HepG2 (cell line): ENCODE measurements around the gene LSM2. TPM values are rescaled to one million over a fixed set of nuclear protein-coding genes. Genes with fewer than 3 reads are reported as not detected.

ENCODE experiments used
- EEA1 ChIP-seq: sonication (generic); formaldehyde crosslinking; IDR thresholded peaks from 2 replicates; pipeline ENCODE4 v1.5.1; 2020; ENCODE audit warnings: mild to moderate bottlenecking, missing genetic modification reagents, borderline replicate concordance
- ESRRA ChIP-seq: sonication (generic); formaldehyde crosslinking; IDR thresholded peaks from 2 replicates; pipeline ENCODE4 v1.5.1; 2020; ENCODE audit warnings: mild to moderate bottlenecking, low read depth, missing genetic modification reagents
- FOSL2 ChIP-seq: sonication (generic); formaldehyde crosslinking; IDR thresholded peaks from 2 replicates; pipeline ENCODE4 v1.4.0; 2020; ENCODE audit warnings: missing genetic modification reagents
- FOXK1 ChIP-seq: sonication (generic); formaldehyde crosslinking; IDR thresholded peaks from 2 replicates; pipeline ENCODE4 v1.4.0; 2020; ENCODE audit warnings: low read depth, missing genetic modification reagents, borderline replicate concordance
- GATAD1 ChIP-seq: IDR thresholded peaks from 2 replicates; pipeline ENCODE4 v1.6.1; 2016; ENCODE audit warnings: missing genetic modification reagents, missing compliant biosample characterization
- HDAC2 ChIP-seq: sonication (generic); formaldehyde crosslinking; IDR thresholded peaks from 2 replicates; pipeline ENCODE4 v1.4.0; 2020; ENCODE audit warnings: missing genetic modification reagents
- HMG20B ChIP-seq: conservative IDR thresholded peaks from 2 replicates; pipeline ENCODE4 v1.6.1; 2016; ENCODE audit warnings: missing genetic modification reagents, missing compliant biosample characterization
- HNF4G ChIP-seq, 2 experiments: sonication (generic) in 1 of 2; formaldehyde crosslinking in 1 of 2; IDR thresholded peaks; 2 replicates each; pipeline versions ENCODE4 v1.4.0 to v1.6.1; 2011 to 2020; ENCODE audit warnings: borderline replicate concordance in 2 of 2, low read depth in 2 of 2, mild to moderate bottlenecking in 2 of 2, low read length in 1 of 2, missing genetic modification reagents in 1 of 2, moderate library complexity in 1 of 2
- KDM5A ChIP-seq: fragments of 200-600 bp; sonication (generic); IDR thresholded peaks from 2 replicates; pipeline ENCODE4 v1.7.0; 2018; ENCODE audit warnings: antibody characterized with exemption, mild to moderate bottlenecking, low read length, borderline replicate concordance
- MAFF ChIP-seq: IDR thresholded peaks from 2 replicates; pipeline ENCODE4 v1.6.1; 2011; ENCODE audit warnings: low read depth, low read length, improper control_type of control experiment
- NCOA1 ChIP-seq: sonication (generic); formaldehyde crosslinking; IDR thresholded peaks from 2 replicates; pipeline ENCODE4 v1.9.0; 2021; ENCODE audit warnings: missing genetic modification reagents
- NFRKB ChIP-seq: fragments of 450-650 bp; IDR thresholded peaks from 2 replicates; pipeline ENCODE4 v1.6.1; 2017
- NPAS2 ChIP-seq: sonication (generic); formaldehyde crosslinking; IDR thresholded peaks from 2 replicates; pipeline ENCODE4 v1.8.0; 2022; ENCODE audit warnings: mild to moderate bottlenecking, missing genetic modification reagents, borderline replicate concordance
- RFX5 ChIP-seq: IDR thresholded peaks from 2 replicates; pipeline ENCODE4 v1.6.1; 2011; ENCODE audit warnings: low read depth, low read length, improper control_type of control experiment
- RORA ChIP-seq: sonication (generic); formaldehyde crosslinking; IDR thresholded peaks from 2 replicates; pipeline ENCODE4 v1.5.0; 2020; ENCODE audit warnings: mild to moderate bottlenecking, missing genetic modification reagents, moderate library complexity
- SIX1 ChIP-seq: sonication (generic); formaldehyde crosslinking; IDR thresholded peaks from 2 replicates; pipeline ENCODE4 v1.4.0; 2020; ENCODE audit warnings: missing genetic modification reagents, borderline replicate concordance
- SMAD1 ChIP-seq: sonication (generic); formaldehyde crosslinking; IDR thresholded peaks from 2 replicates; pipeline ENCODE4 v1.4.0; 2020; ENCODE audit warnings: missing genetic modification reagents, low read depth, mild to moderate bottlenecking, borderline replicate concordance
- SNAI1 ChIP-seq: sonication (generic); formaldehyde crosslinking; IDR thresholded peaks from 2 replicates; pipeline ENCODE4 v1.5.0; 2020; ENCODE audit warnings: mild to moderate bottlenecking, missing genetic modification reagents, borderline replicate concordance
- TCF12 ChIP-seq, 2 experiments: fragments of 450-650 bp in 1 of 2; sonication (generic) in 1 of 2; formaldehyde crosslinking in 1 of 2; IDR thresholded peaks; 2 replicates each; pipeline versions ENCODE4 v1.6.1 to v1.8.0; 2017 to 2022; ENCODE audit warnings: antibody characterized with exemption in 1 of 2, mild to moderate bottlenecking in 1 of 2, missing genetic modification reagents in 1 of 2, moderate library complexity in 1 of 2
- TEAD2 ChIP-seq: sonication (generic); formaldehyde crosslinking; IDR thresholded peaks from 2 replicates; pipeline ENCODE4 v1.9.0; 2021; ENCODE audit warnings: missing genetic modification reagents
- ZFX ChIP-seq: sonication (generic); formaldehyde crosslinking; IDR thresholded peaks from 2 replicates; pipeline ENCODE4 v1.4.0; 2020; ENCODE audit warnings: mild to moderate bottlenecking, low read depth, missing genetic modification reagents, moderate library complexity
- ZNF12 ChIP-seq: sonication (generic); formaldehyde crosslinking; IDR thresholded peaks from 2 replicates; pipeline ENCODE4 v1.5.0; 2020; ENCODE audit warnings: missing genetic modification reagents
- ZNF224 ChIP-seq: sonication (generic); formaldehyde crosslinking; IDR thresholded peaks from 2 replicates; pipeline ENCODE4 v1.5.0; 2020; ENCODE audit warnings: mild to moderate bottlenecking, missing genetic modification reagents
- ZNF234 ChIP-seq: sonication (generic); formaldehyde crosslinking; conservative IDR thresholded peaks from 2 replicates; pipeline ENCODE4 v1.5.1; 2020; ENCODE audit warnings: mild to moderate bottlenecking, missing genetic modification reagents
- ZNF251 ChIP-seq: sonication (generic); formaldehyde crosslinking; IDR thresholded peaks from 2 replicates; pipeline ENCODE4 v1.9.0; 2021; ENCODE audit warnings: mild to moderate bottlenecking, missing genetic modification reagents
- ZNF256 ChIP-seq: sonication (generic); formaldehyde crosslinking; conservative IDR thresholded peaks from 2 replicates; pipeline ENCODE4 v1.4.0; 2020; ENCODE audit warnings: missing genetic modification reagents
- ZNF652 ChIP-seq: IDR thresholded peaks from 2 replicates; pipeline ENCODE4 v1.6.1; 2016; ENCODE audit warnings: low read depth, borderline replicate concordance
- ZNF761 ChIP-seq: sonication (generic); formaldehyde crosslinking; conservative IDR thresholded peaks from 2 replicates; pipeline ENCODE4 v1.4.0; 2020; ENCODE audit warnings: mild to moderate bottlenecking, missing genetic modification reagents
- ZSCAN29 ChIP-seq: sonication (generic); formaldehyde crosslinking; conservative IDR thresholded peaks from 2 replicates; pipeline ENCODE4 v1.4.0; 2020; ENCODE audit warnings: mild to moderate bottlenecking, missing genetic modification reagents
- ZSCAN30 ChIP-seq: sonication (generic); formaldehyde crosslinking; IDR thresholded peaks from 2 replicates; pipeline ENCODE4 v1.5.0; 2020; ENCODE audit warnings: mild to moderate bottlenecking, missing genetic modification reagents
- polyA plus RNA-seq, 8 experiments: library from polyadenylated mRNA; depleted of rRNA in 3 of 8; stranded (reverse) in 7 of 8; unstranded in 1 of 8; fragments of >200 nt; fragmentation: Illumina TruSeq in 4 of 8; extraction: Trizol in 4 of 8; gene quantifications; 2 replicates each; pipeline versions ENCODE4 v1.2.1 to v1.2.3, GENCODE V29; 2011 to 2016; ENCODE audit warnings: low read depth in 4 of 8, missing spikeins in 1 of 8, mixed read lengths in 1 of 8; ENCODE audit not compliant: insufficient read depth in 1 of 8
- total RNA-seq, 5 experiments: library from RNA; depleted of rRNA; stranded (reverse); fragments of >200 nt; fragmentation: Illumina TruSeq; extraction: Trizol; gene quantifications; 2 replicates each; pipeline ENCODE4 v1.2.3, GENCODE V29; 2016; ENCODE audit warnings: low read depth in 1 of 5
- TF ChIP-seq, protein P1 (sequence below): sonication (generic); formaldehyde crosslinking; IDR thresholded peaks from 2 replicates; pipeline ENCODE4 v1.4.0; 2020; ENCODE audit warnings: missing genetic modification reagents

The LSM2 gene
- total and polyA plus RNA-seq, 2 of the 13 experiments (the other 11 are each of a cell fraction or from before 2014, with no cell fraction given) = 69.4 to 90.5 TPM

DNA sequence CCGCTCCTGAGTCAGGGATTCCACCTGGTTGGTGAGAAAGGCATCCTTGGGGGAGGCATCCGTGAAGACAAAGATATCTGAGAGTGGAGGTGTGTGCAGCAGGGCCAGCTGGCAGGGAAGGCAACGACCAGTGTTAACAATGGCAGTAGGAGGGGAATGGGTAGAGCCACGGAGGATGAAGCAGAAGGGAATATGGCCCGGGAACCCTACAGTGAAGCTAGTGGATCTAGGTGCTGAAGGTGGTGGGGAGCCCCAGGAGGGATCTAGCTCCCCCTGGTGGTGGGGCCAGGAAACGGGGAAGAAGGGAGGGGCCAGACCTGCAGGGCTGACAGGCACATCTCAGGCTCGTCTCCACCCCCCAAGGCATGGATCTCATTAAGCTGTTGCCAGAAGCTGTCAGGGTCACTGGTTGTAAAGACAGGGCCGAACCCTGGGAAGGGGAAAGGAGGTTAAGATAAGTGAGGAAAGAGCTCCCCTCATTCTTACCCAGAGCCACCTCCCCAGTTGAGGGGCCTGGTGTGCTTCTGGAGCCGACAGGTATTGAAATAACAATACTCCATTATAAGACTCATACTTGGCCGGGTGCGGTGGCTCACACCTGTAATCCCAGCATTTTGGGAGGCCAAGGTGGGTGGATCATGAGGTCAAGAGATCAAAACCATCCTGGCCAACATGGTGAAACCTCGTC, 36.9 kb downstream of the LSM2 start (continued):
- TF ChIP-seq ZNF12 (CRISPR knock-in tag) (no peak), HMG20B (no peak), NFRKB (no peak), ZNF761 (CRISPR knock-in tag) (no peak), HDAC2 (CRISPR knock-in tag) (peak; percentile 52; the same call in 1 of the 2 replicates), HNF4G (IDR thresholded peaks at IDR 0.05; ENCODE audit: borderline replicate concordance, low read depth, low read length) (no peak), HNF4G (CRISPR knock-in tag; IDR thresholded peaks at IDR 0.05; ENCODE audit: borderline replicate concordance, low read depth) (0 out of 2 replicates have a peak, but pooled peaks have one; percentile 38), NPAS2 (CRISPR knock-in tag) (no peak), ZNF224 (CRISPR knock-in tag) (no peak), ZSCAN29 (CRISPR knock-in tag) (0 out of 2 replicates have a peak, but pooled peaks have one; percentile 25), ESRRA (CRISPR knock-in tag) (no peak), ZNF251 (CRISPR knock-in tag) (no peak), FOSL2 (CRISPR knock-in tag) (peak; percentile 65), SIX1 (CRISPR knock-in tag) (no peak), FOXK1 (peak; percentile 76; the same call in 1 of the 2 replicates), GATAD1 (CRISPR knock-in tag) (peak; percentile 58), RFX5 (no peak), ZFX (CRISPR knock-in tag) (0 out of 2 replicates have a peak, but pooled peaks have one; percentile 23), ZNF256 (CRISPR knock-in tag) (no peak), MAFF (no peak), SNAI1 (CRISPR knock-in tag) (no peak), TCF12 (IDR thresholded peaks at IDR 0.05) (no peak), TCF12 (CRISPR knock-in tag; IDR thresholded peaks at IDR 0.05) (no peak), ZSCAN30 (CRISPR knock-in tag) (no peak), NCOA1 (CRISPR knock-in tag) (peak; percentile 77; the same call in 1 of the 2 replicates), TEAD2 (CRISPR knock-in tag) (no peak), EEA1 (CRISPR knock-in tag) (0 out of 2 replicates have a peak, but pooled peaks have one; percentile 67), ZNF234 (CRISPR knock-in tag) (no peak), SMAD1 (0 out of 2 replicates have a peak, but pooled peaks have one; percentile 55), RORA (CRISPR knock-in tag) (no peak), ZNF652 (CRISPR knock-in tag) (peak; percentile 75; the same call in 1 of the 2 replicates), KDM5A (no peak)
- TF ChIP-seq, protein P1, sequence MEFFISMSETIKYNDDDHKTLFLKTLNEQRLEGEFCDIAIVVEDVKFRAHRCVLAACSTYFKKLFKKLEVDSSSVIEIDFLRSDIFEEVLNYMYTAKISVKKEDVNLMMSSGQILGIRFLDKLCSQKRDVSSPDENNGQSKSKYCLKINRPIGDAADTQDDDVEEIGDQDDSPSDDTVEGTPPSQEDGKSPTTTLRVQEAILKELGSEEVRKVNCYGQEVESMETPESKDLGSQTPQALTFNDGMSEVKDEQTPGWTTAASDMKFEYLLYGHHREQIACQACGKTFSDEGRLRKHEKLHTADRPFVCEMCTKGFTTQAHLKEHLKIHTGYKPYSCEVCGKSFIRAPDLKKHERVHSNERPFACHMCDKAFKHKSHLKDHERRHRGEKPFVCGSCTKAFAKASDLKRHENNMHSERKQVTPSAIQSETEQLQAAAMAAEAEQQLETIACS (CRISPR knock-in tag) = no peak
